Body of pancreas (tissue), 4 donors: ENCODE results near the gene TRIM32.

Experiments
- POLR2A ChIP-seq, 3 donors: fragments of 450-650 bp; IDR thresholded peaks; one replicate each; pipeline ENCODE4 v1.6.1; 2016; ENCODE audit warnings: antibody characterized with exemption in 3 of 3, mild to moderate bottlenecking in 2 of 3
- TF ChIP-seq, protein P1 (sequence below), 7 experiments: fragments of 450-650 bp in 4 of 7; fragments of 200-600 bp in 3 of 7; sonication (generic) in 3 of 7; IDR thresholded peaks; one replicate each; pipeline ENCODE4 v1.5.1; 2016 to 2019; ENCODE audit warnings: antibody characterized with exemption in 7 of 7

DNA sequence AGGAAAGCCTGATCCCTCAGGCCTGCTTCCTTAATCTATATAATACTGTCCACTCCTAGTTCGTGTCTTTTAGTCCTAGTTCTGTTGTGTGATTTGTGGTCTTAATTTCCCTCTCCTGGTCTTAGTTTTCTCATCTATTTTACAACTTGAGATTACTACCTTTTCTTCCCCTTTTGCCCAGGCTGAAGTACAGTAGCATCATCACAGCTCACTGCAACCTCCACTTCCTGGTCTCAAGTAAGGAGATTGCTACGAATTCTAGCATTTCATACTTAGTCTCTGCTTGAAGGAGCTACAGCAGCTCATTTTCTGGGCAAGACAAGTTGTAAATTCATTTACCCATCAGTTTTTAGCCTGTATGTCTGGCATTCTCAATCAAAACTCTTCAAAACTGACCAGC is 5.5 kb downstream of the TRIM32 start:
- TF ChIP-seq, protein P1, sequence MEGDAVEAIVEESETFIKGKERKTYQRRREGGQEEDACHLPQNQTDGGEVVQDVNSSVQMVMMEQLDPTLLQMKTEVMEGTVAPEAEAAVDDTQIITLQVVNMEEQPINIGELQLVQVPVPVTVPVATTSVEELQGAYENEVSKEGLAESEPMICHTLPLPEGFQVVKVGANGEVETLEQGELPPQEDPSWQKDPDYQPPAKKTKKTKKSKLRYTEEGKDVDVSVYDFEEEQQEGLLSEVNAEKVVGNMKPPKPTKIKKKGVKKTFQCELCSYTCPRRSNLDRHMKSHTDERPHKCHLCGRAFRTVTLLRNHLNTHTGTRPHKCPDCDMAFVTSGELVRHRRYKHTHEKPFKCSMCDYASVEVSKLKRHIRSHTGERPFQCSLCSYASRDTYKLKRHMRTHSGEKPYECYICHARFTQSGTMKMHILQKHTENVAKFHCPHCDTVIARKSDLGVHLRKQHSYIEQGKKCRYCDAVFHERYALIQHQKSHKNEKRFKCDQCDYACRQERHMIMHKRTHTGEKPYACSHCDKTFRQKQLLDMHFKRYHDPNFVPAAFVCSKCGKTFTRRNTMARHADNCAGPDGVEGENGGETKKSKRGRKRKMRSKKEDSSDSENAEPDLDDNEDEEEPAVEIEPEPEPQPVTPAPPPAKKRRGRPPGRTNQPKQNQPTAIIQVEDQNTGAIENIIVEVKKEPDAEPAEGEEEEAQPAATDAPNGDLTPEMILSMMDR (IDR thresholded peaks at IDR 0.05): no peak
- no peak for TF ChIP-seq POLR2A (IDR thresholded peaks at IDR 0.05)
